ENCODE results near the gene COL27A1. TPM values are rescaled to one million over a fixed set of nuclear protein-coding genes. Genes with fewer than 3 reads are reported as not detected.

Gene COL27A1
- total RNA-seq, 2 experiments from 2014 or later, result not detected

DNA sequence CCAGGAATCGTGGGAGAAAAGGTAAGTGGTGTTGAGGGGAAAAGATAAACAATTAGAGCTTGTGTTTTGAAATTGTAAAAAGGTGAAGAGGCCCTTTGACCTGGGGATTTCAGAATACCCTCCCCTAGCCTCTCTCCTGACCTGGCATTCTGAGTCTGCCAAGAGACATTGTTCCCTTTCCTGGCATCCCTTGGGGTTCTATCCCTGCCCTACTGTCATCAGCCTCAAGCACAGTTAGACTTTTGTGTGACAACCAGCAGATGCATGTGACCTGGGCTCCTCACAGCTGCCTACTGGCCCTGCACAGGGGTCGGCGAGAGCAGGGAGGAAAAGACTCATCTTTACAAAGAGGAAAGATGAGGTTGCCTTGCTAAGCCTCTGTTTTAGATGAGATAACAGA is 95.3 kb downstream of the COL27A1 start:
- Histone ChIP-seq H2AFZ (ENCODE audit: low read length) (no peak overlapping the region), H3K9me3 (ENCODE audit: low read length) (no peaks in the 10 kb centered on the region), H4K20me1 (ENCODE audit: insufficient read depth, low read length) (no peaks in the 10 kb centered on the region), H3K4me2 (ENCODE audit: low read length) (no peak overlapping the region), H3K4me1 (ENCODE audit: insufficient read depth, low read length, poor library complexity, severe bottlenecking) (no peaks in the 10 kb centered on the region), H3K27ac (ENCODE audit: low read depth, low read length, poor library complexity, severe bottlenecking) (no peak overlapping the region), H3K4me3 (ENCODE audit: low read depth, low read length, poor library complexity, severe bottlenecking) (no peak overlapping the region), H3K9me2 (ENCODE audit: insufficient read depth, low read length) (no peaks in the 10 kb centered on the region), H3K36me3 (ENCODE audit: insufficient read depth, low read length) (no peaks in the 10 kb centered on the region), H3K79me2 (ENCODE audit: insufficient read depth, low read depth, low read length) (no peaks in the 10 kb centered on the region)
- no TSS peak for BruUV-seq (replicated peaks)
- TF ChIP-seq, protein P1, sequence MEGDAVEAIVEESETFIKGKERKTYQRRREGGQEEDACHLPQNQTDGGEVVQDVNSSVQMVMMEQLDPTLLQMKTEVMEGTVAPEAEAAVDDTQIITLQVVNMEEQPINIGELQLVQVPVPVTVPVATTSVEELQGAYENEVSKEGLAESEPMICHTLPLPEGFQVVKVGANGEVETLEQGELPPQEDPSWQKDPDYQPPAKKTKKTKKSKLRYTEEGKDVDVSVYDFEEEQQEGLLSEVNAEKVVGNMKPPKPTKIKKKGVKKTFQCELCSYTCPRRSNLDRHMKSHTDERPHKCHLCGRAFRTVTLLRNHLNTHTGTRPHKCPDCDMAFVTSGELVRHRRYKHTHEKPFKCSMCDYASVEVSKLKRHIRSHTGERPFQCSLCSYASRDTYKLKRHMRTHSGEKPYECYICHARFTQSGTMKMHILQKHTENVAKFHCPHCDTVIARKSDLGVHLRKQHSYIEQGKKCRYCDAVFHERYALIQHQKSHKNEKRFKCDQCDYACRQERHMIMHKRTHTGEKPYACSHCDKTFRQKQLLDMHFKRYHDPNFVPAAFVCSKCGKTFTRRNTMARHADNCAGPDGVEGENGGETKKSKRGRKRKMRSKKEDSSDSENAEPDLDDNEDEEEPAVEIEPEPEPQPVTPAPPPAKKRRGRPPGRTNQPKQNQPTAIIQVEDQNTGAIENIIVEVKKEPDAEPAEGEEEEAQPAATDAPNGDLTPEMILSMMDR (conservative IDR thresholded peaks at IDR 0.05; ENCODE audit: low read length), result no peak
- TF ChIP-seq EZH2phosphoT487 (IDR thresholded peaks at IDR 0.05; ENCODE audit: borderline replicate concordance, low read depth, low read length), result no peak
- DNase-seq (ENCODE audit: low spot score), result no peak
- POLR2A ChIA-PET, result no interaction called here
- intact Hi-C loops (cut with micrococcal nuclease; ENCODE audit: unreplicated experiment), result no loop called here
- CTCF ChIA-PET (ENCODE audit: unreplicated experiment), result no interaction called here

DNA sequence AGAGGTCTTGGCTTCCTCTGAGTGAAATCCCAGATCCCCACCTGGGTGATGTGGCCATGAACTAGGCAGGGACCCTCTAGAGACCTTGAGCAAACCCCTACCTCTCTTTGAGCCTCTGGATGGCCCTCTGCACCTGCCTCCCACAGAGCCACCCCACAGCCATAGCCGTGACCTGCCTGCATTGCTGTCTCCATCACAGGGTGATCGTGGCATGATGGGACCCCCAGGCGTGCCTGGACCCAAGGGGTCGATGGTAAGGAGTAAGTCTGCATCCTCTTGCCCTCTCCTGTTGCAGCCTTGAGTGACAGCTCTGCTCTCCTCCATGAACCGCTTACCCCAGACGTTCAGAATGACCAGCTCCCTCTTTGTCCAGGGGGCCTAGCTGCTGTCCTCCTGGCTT is 97.1 kb downstream of the COL27A1 start:
- Histone ChIP-seq H2AFZ (ENCODE audit: low read length) (no peak overlapping the region), H3K9me3 (ENCODE audit: low read length) (no peaks in the 10 kb centered on the region), H3K4me3 (ENCODE audit: low read depth, low read length, poor library complexity, severe bottlenecking) (no peak overlapping the region), H4K20me1 (ENCODE audit: insufficient read depth, low read length) (no peaks in the 10 kb centered on the region), H3K4me1 (ENCODE audit: insufficient read depth, low read length, poor library complexity, severe bottlenecking) (no peaks in the 10 kb centered on the region), H3K79me2 (ENCODE audit: insufficient read depth, low read depth, low read length) (no peaks in the 10 kb centered on the region), H3K9me2 (ENCODE audit: insufficient read depth, low read length) (no peaks in the 10 kb centered on the region), H3K27ac (ENCODE audit: low read depth, low read length, poor library complexity, severe bottlenecking) (no peak overlapping the region), H3K4me2 (ENCODE audit: low read length) (no peak overlapping the region), H3K36me3 (ENCODE audit: insufficient read depth, low read length) (no peaks in the 10 kb centered on the region)
- no peak for TF ChIP-seq EZH2phosphoT487 (IDR thresholded peaks at IDR 0.05; ENCODE audit: borderline replicate concordance, low read depth, low read length)
- TF ChIP-seq, protein P1 (conservative IDR thresholded peaks at IDR 0.05; ENCODE audit: low read length), result no peak
- DNase-seq (ENCODE audit: low spot score), result no peak
- ChIA-PET POLR2A (no interaction called here), CTCF (ENCODE audit: unreplicated experiment) (no interaction called here)
- BruUV-seq (replicated peaks), result no TSS peak
- intact Hi-C loops (cut with micrococcal nuclease; ENCODE audit: unreplicated experiment), result no loop called here

DNA sequence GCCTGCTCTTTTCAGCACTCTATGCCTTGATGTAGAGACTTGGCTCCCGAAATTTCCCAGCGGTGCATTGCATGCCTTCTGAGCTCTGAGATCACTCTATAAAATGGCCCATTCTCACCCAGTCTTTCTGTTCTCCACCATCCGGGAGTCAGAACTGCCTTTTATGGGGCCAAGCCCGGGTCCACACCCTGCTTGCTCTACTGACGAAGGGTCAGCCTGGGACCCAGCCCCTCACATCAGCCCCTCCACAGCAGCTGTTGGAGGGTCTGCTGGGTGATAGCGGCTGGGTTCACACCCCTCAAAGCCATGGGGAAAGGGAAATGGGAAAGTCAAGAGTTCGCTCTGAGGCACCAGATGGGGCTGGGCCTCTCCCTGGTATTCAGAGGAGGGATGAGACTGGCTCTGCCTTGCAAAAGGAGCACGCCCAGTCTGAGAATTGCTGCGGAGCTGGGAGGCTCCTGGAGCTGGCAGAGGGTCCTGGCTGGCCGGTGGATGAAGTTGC is 101.5 kb downstream of the COL27A1 start:
- intact Hi-C loops (cut with micrococcal nuclease; ENCODE audit: unreplicated experiment), result no loop called here
- BruUV-seq (replicated peaks), result no TSS peak
- no peak for TF ChIP-seq EZH2phosphoT487 (IDR thresholded peaks at IDR 0.05; ENCODE audit: borderline replicate concordance, low read depth, low read length)
- TF ChIP-seq, protein P1 (conservative IDR thresholded peaks at IDR 0.05; ENCODE audit: low read length), result no peak

More for the DNA sequence above, 101.5 kb downstream of the COL27A1 start:
- no peaks in the 10 kb centered on the region for H3K9me2 ChIP-seq (ENCODE audit: insufficient read depth, low read length)
- no peak overlapping the region for H2AFZ ChIP-seq (ENCODE audit: low read length)
- H3K36me3 ChIP-seq (ENCODE audit: insufficient read depth, low read length), result no peaks in the 10 kb centered on the region
- no peak overlapping the region for H3K27ac ChIP-seq (ENCODE audit: low read depth, low read length, poor library complexity, severe bottlenecking)
- ChIA-PET CTCF (ENCODE audit: unreplicated experiment) (no interaction called here), POLR2A (no interaction called here)
- no peak overlapping the region for H3K4me3 ChIP-seq (ENCODE audit: low read depth, low read length, poor library complexity, severe bottlenecking)
- H3K9me3 ChIP-seq (ENCODE audit: low read length), result no peaks in the 10 kb centered on the region
- no peak for DNase-seq (ENCODE audit: low spot score)
- H3K79me2 ChIP-seq (ENCODE audit: insufficient read depth, low read depth, low read length), result no peaks in the 10 kb centered on the region
- H3K4me2 ChIP-seq (ENCODE audit: low read length), result no peak overlapping the region
- H3K4me1 ChIP-seq (ENCODE audit: insufficient read depth, low read length, poor library complexity, severe bottlenecking), result no peaks in the 10 kb centered on the region
- no peaks in the 10 kb centered on the region for H4K20me1 ChIP-seq (ENCODE audit: insufficient read depth, low read length)
